HG03571 (cell line): ENCODE results near the gene EBF4.

Experiments
- ATAC-seq: cut with Tn5 transposase; IDR thresholded peaks from one replicate; pipeline ENCODE4 v1.9.1; 2021; ENCODE audit not compliant: unreplicated experiment

Gene EBF4, protein sequence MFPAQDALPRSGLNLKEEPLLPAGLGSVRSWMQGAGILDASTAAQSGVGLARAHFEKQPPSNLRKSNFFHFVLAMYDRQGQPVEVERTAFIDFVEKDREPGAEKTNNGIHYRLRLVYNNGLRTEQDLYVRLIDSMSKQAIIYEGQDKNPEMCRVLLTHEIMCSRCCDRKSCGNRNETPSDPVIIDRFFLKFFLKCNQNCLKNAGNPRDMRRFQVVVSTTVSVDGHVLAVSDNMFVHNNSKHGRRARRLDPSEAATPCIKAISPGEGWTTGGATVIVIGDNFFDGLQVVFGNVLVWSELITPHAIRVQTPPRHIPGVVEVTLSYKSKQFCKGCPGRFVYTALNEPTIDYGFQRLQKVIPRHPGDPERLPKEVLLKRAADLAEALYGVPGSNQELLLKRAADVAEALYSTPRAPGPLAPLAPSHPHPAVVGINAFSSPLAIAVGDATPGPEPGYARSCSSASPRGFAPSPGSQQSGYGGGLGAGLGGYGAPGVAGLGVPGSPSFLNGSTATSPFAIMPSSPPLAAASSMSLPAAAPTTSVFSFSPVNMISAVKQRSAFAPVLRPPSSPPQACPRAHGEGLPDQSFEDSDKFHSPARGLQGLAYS

DNA sequence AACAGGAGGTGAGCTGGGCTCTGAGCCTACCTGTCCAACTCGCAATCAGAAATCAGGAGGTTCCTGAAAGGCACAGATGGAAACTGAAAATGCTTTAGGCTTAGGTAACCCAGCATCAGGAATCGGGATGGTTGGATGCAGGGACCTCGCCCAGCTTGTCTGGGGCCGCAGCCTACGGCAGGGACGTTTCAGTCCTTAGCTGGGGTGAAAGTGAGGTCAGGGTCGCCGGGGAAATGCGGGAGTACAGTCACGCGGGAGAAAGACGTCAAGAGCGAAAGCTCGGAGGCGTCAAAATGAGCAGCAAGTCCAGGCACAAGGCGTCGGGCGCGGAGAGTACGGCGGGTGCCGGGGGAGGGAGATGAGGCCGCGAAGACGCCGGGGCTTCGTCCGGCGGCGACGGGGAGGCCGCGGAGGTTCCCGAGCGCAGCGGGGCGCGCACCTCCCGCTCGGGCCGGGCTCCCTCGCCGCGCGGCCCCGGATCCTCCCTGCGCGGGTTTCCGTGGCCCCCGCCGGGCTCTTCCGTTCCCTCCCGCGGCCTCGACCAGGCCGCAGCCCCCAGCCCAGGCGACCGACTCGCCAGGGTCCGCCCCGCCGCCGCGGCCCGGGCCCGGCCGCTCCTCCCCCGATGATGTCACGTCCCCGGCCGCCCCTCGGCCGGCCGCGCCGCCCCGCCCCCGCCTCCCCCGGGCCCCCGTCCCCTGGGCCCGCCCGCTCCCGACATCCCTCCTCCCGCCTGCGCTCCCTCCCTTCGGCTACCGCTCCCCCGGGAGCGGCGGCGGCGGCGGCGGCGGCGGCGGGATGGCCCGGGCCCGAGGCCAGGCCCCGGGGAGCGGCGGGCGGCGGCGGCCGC is at the start of gene EBF4:
Gene EBF4, plus strand, starts transcription at position 745 of the 850 bp plus-strand sequence. CDS start 866 bp downstream, outside the sequence.
- no peak for ATAC-seq

DNA sequence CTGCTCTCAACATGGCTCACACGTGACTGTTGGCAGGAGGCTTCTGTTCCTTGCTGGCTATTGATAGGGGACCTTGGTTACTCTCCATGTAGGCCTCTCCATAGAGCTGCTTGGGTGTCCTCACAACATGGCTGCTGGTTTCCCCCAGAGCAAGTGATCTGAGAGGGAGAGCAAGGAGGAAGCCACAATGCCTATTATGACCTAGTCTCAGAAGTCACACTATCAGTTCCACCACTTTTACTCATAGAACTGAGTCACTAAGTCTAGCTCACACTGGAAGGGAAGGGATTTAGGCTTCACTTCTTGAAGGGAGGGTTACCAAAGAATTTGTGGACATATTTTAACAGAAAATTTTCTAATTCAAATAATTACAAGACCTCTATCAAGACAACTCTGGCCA is 48.9 kb upstream of the EBF4 start:
- ATAC-seq: no peak

- ATAC-seq: peak; percentile 88
Measured at GRCh38 chr20:2651772-2652723, 40.5 kb upstream of the EBF4 start, which contains the start of gene NOP56. TSS of gene NOP56 (plus strand) at chr20:2652632. CDS start at chr20:2652661, 29 bp downstream.

DNA sequence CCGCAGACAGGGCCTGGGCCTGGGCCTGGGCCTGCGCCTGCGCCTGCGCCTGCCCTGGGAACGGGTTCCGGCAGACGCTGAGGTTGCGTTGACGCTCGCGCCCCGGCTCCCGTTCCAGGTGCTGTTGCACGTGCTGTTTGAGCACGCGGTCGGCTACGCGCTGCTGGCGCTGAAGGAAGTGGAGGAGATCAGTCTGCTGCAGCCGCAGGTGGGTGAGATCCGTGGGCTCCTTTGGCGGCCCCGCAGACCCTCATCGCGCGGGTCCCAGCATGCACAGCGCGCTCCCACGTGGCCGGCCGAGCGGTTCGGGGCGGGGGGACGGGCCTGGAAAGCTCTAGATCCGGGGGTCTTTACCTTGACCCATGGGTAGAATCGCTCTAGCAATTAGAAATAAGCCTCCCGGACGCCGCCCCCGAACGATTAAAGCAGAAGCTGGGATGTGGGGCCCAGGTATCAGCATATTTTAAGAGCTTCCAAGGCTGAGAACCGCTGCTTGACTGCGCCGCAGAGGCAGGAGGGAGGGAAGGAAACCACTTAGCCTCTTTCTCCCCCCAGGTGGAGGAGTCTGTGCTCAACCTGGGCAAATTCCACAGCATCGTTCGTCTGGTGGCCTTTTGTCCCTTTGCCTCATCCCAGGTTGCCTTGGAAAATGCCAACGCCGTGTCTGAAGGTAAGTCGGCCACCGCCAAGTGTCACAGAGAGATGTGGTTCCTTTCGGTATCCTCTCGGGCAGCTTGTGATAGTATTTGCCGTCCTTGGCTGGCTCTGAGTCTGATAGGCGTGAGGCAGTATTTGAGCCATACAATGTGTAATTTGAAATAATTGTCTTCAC is 39.6 kb upstream of the EBF4 start:
- ATAC-seq: peak; percentile 41

DNA sequence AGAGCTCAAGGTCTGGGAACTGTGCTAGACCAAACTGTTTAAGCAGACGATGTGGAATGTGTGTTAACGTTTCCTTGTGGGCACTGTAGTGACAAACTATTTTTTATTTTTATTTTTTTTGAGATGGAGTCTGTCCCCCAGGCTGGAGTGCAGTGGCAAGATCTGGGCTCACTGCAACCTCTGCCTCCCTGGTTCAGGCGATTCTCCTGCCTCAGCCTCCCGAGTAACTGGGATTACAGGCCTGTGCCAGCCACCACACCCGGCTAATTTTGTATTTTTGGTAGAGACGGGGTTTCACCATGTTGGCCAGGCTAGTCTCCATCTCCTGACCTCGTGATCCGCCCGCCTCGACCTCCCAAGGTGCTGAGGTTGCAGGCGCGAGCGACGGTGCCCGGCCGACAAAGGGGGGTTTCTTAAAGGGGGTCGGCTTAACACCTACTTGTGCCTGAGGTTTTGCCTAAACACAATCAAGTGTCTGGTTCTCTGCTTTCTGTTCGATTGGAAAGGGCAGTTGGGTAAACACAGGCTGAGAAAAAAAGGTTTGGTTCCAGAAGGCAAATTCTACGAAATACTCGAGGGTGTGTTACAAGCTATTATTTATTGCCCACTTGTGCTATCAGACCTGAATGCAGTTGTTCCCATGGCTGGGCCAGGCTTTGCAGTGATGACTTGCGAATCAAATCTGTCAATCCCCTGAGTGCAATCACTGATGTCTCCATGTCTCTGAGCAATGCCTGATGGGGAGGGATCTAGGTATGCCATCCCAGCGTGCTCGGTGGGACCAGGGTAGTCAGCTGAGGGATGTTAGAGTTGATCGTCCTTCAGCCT is 38.8 kb upstream of the EBF4 start:
- ATAC-seq: no peak

GRCh38 chr20:2654384-2654822 is 38.2 kb upstream of the EBF4 start:
- ATAC-seq: no peak

- no peak for ATAC-seq
Measured at GRCh38 chr20:2654831-2655230, 37.7 kb upstream of the EBF4 start.

DNA sequence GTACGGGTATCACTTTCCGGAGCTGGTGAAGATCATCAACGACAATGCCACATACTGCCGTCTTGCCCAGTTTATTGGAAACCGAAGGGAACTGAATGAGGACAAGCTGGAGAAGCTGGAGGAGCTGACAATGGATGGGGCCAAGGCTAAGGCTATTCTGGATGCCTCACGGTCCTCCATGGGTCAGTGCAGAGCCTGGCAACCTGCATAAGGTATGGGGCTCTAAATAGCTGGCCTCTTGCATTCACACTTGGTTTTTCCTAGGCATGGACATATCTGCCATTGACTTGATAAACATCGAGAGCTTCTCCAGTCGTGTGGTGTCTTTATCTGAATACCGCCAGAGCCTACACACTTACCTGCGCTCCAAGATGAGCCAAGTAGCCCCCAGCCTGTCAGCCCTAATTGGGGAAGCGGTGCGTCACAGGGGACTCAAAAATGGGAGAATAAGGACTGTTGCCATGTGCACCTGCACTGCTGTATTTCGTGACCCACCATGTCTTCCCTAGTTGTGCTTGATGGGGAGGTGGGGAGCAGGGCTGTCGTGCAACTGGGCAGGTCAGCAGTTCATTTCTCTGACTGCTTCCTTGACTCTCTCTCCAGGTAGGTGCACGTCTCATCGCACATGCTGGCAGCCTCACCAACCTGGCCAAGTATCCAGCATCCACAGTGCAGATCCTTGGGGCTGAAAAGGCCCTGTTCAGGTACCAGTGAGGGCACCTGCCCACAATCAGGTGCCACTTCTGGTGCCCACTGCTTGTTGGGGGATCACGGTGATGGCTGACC is 37.1 kb upstream of the EBF4 start:
- no peak for ATAC-seq

DNA sequence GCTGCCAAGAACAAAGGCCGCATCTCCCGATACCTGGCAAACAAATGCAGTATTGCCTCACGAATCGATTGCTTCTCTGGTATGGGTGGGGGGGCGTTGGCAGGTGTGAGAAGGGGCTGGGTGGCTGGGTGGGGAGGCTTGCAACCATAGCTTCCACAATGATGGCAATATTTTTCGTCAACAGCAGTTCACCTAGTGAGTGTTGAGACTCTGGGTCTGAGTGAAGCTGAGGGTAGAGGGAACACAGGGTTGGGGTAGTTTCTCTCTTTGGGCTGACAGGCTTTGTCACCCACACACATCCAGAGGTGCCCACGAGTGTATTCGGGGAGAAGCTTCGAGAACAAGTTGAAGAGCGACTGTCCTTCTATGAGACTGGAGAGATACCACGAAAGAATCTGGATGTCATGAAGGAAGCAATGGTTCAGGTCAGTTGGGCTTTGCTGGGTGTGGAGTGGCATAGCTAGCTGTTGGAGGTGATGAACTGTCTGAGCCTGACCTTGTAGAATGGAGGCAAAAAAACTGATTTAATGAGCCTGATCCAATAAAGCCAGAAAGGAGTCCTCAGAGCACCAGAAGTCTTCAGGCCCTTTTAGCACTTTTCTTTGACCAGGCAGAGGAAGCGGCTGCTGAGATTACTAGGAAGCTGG is 36.0 kb upstream of the EBF4 start:
- ATAC-seq: no peak

DNA sequence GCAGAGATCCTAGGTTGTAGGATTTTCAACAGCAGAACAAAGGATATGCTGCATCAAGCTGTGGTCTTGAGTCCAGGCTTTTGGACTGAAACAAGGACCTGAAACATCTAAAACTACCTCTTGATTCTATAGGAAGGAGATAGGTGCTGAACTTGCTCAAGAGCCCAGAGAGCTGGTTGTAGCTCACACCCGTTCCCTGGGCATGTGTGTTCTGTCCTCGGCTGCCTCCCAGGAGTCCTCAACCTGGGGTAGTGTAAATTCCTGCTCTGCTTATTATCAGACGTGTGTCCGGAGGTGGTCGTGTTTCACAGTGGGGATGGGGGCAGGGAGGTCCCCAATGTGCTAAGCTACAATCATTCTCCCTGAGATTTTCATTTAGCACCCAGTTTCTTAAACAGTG is 35.3 kb upstream of the EBF4 start:
- no peak for ATAC-seq

- no peak for ATAC-seq
Measured at GRCh38 chr20:2657674-2658073, 34.9 kb upstream of the EBF4 start.

DNA sequence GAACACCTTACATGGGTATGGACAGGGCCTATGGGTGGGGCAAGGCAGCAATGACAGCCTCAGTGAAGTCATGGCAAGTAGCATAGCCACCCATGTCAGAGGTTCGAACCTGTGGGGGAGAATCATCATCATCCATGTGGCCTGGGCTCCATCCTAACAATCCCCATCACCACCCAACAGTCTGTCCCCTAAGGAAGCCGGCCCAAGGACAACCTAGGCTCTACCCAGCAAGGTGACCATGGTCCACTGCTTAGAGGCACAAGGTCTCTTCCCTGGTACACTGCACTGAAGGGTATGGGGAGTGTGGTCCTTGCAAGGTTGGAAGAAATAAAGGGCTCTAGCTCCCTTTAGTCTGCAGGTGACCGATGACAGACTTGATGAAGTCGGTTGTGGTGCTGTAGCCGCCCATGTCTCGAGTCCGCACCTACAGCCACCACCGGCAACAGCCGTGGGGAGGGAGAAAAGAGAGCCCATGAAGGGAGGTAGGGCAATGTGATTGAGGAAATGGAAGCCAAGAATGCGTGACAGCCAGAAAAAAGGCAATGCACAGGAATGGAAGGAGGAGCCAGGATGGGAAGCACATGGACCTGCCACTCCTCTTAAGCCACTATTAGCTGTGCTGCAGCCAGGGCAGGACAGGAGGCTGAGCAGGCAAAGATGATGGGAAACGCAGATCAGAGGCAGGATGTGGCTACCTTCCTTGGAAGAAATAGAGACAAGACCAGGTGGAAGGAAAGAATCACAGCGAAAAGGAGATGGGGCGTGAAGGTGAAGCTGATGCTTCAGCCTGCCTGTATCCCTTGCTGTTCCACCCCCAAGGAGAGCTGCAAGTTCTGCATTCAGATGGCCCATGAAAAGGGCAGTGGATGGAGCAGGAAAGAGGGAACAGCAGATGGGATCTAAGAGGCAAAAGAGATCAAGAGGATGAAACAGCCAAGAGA is 33.9 kb upstream of the EBF4 start:
- ATAC-seq: no peak

DNA sequence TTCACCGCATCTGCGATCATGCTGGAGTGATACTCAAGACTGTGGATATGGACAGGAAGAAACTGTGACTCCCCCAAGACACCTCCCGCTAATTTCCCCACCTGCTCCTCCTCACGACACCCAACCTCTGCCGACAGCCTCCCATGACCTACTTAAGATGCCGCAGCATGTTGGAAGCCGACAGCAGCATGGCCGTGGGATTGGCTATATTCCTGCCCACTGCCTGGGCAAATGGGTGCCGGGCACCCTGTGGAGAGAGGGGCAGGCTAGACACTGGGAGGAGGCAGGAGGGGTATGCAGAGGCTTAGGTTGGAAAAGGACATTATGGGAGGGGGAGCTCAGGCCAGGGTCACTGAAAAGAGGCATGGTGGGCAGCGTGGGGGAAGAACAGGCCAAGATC is 33.0 kb upstream of the EBF4 start:
- no peak for ATAC-seq

DNA sequence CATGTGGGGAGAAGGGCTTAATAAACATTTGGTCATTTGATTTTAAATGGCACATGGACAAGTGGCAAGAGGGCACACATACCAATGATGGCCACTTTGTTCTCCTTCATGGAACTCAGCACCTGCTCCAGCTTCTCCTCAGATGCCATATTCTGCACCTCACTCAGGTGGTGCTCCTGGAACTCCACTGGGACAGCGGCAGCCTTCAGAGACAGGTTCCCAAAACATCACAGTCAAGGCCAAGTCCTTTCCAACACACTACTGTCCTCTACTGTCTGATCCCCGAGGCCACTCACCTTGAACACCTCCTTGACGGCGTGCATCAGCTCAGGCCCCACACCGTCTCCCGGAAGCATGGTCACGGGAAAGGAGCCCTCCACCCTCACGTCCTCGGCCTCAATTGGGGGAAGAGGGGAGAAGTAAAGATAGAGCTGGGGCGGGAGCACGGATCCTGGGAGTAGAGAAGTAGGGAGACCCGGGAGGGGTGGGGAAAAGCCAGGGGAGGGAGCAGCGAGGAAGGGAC is 29.2 kb upstream of the EBF4 start:
- no peak for ATAC-seq

- ATAC-seq: peak; percentile 81
Measured at GRCh38 chr20:2663887-2664719, 28.5 kb upstream of the EBF4 start, which contains the start of gene IDH3B. TSS of gene IDH3B (minus strand) at chr20:2664216. CDS start at chr20:2664188, 28 bp downstream.
